SU-DHL-6 (cell line): ENCODE results near the gene SPAG7.

Experiments used
- H2AFZ ChIP-seq: fragments of 200-600 bp; sonication (generic); 2 replicates; pipeline ENCODE4 v1.6.1; 2014; ENCODE audit warnings: low read depth, mild to moderate bottlenecking, moderate library complexity, mixed read lengths, antibody characterized with exemption, low read length; ENCODE audit not compliant: severe bottlenecking
- H3F3A ChIP-seq: fragments of 200-600 bp; shearing (Covaris generic); 2 replicates; pipeline ENCODE4 v1.6.0; 2016; ENCODE audit warnings: antibody characterized with exemption, mild to moderate bottlenecking; ENCODE audit not compliant: insufficient read depth
- H3K27ac ChIP-seq: fragments of 200-600 bp; sonication (generic); 2 replicates; pipeline ENCODE4 v1.5.1; 2016; ENCODE audit warnings: low read depth, mild to moderate bottlenecking, low read length, moderate library complexity, mixed read lengths
- H3K27me3 ChIP-seq: fragments of 200-600 bp; sonication (generic), shearing (Covaris generic); 2 replicates; pipeline ENCODE4 v1.6.0; 2014; ENCODE audit warnings: mild to moderate bottlenecking, low read length
- H3K36me3 ChIP-seq: fragments of 200-600 bp; sonication (generic); 2 replicates; pipeline ENCODE4 v1.6.1; 2014; ENCODE audit warnings: mild to moderate bottlenecking, low read length, mixed read lengths
- H3K4me2 ChIP-seq: fragments of 300-600, 200-600 bp; shearing (Covaris generic), sonication (generic); 2 replicates; pipeline ENCODE4 v1.6.0; 2014; ENCODE audit warnings: low read length, low read depth, mild to moderate bottlenecking; ENCODE audit not compliant: poor library complexity, severe bottlenecking
- H3K4me3 ChIP-seq: fragments of 200-600 bp; sonication (generic); 2 replicates; pipeline ENCODE4 v1.5.1; 2014; ENCODE audit warnings: antibody characterized with exemption, low read length, mild to moderate bottlenecking, mixed read lengths; ENCODE audit not compliant: insufficient read depth, poor library complexity, severe bottlenecking
- H3K79me2 ChIP-seq: fragments of 200-600 bp; sonication (generic); 2 replicates; pipeline ENCODE4 v1.6.1; 2014; ENCODE audit warnings: mild to moderate bottlenecking, low read length, moderate library complexity; ENCODE audit not compliant: insufficient read depth
- H3K9ac ChIP-seq: fragments of 200-600 bp; sonication (generic); 2 replicates; pipeline ENCODE4 v1.7.0; 2014; ENCODE audit warnings: mild to moderate bottlenecking, low read length
- H3K9me2 ChIP-seq: fragments of 200-600 bp; sonication (generic); replicated peaks from 2 replicates; pipeline ENCODE4 v1.6.1; 2014; ENCODE audit warnings: low read length; ENCODE audit not compliant: insufficient read depth
- H3K9me3 ChIP-seq: fragments of 200-600 bp; sonication (generic); 2 replicates; pipeline ENCODE4 v1.6.1; 2014; ENCODE audit warnings: low read length, mixed read lengths; ENCODE audit not compliant: insufficient read depth
- H4K20me1 ChIP-seq: fragments of 200-600 bp; sonication (generic); 2 replicates; pipeline ENCODE4 v1.6.1; 2014; ENCODE audit warnings: low read depth, mild to moderate bottlenecking, antibody characterized with exemption, low read length, moderate library complexity, mixed read lengths
- CTCF ChIP-seq: fragments of 200-600 bp; sonication (generic); IDR thresholded peaks from one replicate; pipeline ENCODE4 v1.5.1; 2017; ENCODE audit warnings: antibody characterized with exemption, mild to moderate bottlenecking, low read length, moderate library complexity; ENCODE audit not compliant: insufficient read depth, poor library complexity, severe bottlenecking
- EZH2phosphoT487 ChIP-seq: fragments of 200-600 bp; sonication (generic), shearing (Covaris generic); conservative IDR thresholded peaks from 2 replicates; pipeline ENCODE4 v1.6.1; 2018; ENCODE audit warnings: mild to moderate bottlenecking, antibody characterized with exemption, low read length, moderate library complexity, mixed read lengths

Gene SPAG7

DNA sequence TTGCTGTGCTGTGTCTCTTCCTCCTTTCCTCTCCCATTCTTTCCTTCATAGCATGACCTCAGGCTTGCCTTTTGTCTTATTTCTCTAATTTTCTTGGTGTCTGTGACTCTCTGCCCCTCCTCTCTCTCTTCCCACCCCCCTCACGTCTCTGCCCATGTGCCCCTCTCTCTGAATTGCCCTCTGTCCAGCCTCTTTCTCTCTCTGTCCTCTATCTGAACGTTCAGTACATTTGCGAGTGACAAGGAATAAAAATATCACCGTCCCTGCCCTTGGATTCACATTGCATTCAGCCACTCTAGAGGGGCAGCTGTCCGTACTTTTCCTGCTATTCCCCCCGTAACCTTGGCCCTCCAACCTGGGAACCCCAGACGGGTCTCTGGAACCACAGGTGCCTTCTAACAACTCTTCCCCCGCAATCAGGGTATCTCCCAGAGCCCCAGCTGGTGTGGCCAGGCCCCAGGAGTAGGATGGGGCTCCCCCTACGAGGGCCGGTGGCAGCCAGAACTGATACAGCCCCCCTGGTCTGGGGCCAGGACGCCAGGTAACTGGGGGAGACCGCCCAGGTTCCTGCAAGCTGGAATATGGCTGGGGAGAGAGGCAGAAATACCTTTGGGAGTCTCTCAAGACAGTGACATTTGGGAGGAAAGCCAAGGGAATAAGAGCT, 31.9 kb upstream of the SPAG7 start:
- TF ChIP-seq EZH2phosphoT487: no peak
- TF ChIP-seq CTCF: no peak

DNA sequence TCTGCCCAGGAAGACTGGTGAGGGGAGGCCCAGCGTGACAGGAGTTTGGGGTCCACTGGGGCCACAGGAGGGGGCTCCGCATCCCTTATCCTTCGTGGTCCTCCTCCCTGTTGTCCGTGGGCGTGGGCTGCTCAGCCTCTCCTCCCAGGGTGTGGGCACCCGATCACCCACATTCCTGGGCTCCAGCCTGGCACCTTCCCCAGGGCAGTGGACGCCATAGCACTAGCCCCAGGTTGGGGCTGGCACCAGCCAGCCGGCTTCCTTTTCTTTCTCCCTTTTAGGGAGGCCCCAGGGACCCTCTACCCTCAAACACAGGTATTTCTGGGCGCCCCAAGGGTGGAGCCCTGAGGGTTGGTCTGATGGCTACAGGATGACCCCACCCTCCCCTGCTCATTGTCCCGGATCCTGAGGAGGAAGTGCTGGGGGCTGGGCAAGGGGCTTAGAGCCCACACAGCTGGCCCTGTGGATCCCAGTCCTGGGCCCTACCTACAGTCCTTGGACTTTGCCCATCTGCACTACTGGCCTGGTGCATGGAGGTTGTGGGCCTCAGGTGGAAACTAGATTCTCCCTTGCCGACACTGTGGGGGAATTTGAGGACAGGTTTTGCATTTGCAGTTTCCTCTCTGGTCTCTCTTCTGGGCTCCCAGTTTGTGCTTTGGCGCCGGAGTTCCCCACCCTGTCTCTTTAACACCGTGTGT, 31.3 kb upstream of the SPAG7 start:
- H3F3A ChIP-seq: no peaks in the 10 kb centered on the region
- H3K27ac ChIP-seq: no peak overlapping the region
- H3K4me3 ChIP-seq: peak overlapping the region; percentile 88
- no peak overlapping the region for H2AFZ ChIP-seq
- no peaks in the 10 kb centered on the region for H3K9me3 ChIP-seq
- no peaks in the 10 kb centered on the region for H3K27me3 ChIP-seq
- no peak for TF ChIP-seq EZH2phosphoT487
- TF ChIP-seq CTCF: no peak
- H3K9ac ChIP-seq: peak overlapping the region; percentile 88
- no peaks in the 10 kb centered on the region for H4K20me1 ChIP-seq
- no peaks in the 10 kb centered on the region for H3K79me2 ChIP-seq
- peak overlapping the region; percentile 65 for H3K4me2 ChIP-seq
- H3K9me2 ChIP-seq: no peaks in the 10 kb centered on the region
- no peaks in the 10 kb centered on the region for H3K36me3 ChIP-seq

More for the DNA sequence above, 31.9 kb upstream of the SPAG7 start:
- Histone ChIP-seq H3K9me3 (no peaks in the 10 kb centered on the region), H3K36me3 (no peaks in the 10 kb centered on the region), H3F3A (no peaks in the 10 kb centered on the region), H2AFZ (no peak overlapping the region), H4K20me1 (no peaks in the 10 kb centered on the region), H3K9me2 (no peaks in the 10 kb centered on the region), H3K4me3 (no peak overlapping the region), H3K27me3 (no peaks in the 10 kb centered on the region), H3K4me2 (peak overlapping the region; percentile 65), H3K27ac (no peak overlapping the region), H3K9ac (peak overlapping the region; percentile 88; the same call in 1 of the 2 replicates), H3K79me2 (no peaks in the 10 kb centered on the region)

DNA sequence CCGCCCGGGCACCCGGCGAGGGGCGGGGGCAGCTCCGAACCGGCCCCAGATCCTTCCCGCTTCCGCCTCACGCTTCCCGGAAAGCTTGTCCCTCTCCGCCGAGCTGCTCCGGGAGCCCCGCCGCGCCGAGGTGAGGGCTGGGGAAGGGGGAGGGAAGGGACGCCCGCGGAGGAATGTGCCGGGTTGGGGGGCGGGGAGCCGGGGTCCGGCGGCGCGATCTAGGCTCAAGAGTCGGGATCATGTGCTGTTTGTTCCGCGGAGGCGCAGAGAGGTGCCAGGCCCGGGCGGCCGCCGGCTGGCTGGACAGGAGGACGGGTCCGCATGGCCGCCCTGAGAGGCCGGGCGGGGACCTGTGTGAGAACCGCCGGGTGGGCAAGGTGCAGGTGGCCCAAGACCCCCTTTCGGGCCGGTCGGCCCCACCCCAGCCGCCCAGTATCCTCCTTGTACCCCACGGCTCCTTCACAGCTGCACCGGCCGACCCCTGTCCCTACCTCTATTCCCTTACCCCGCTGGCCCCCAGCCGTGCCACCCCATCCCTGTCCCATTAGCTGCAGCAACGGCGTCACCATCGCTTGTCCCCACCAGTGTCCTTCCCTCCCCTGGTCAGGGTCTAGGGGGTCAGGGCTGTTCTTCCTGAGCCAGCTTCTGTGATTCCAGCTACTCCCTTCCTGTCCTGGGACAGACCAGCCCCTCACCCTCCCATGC, 30.6 kb upstream of the SPAG7 start:
- Histone ChIP-seq H2AFZ (peak overlapping the region; percentile 78), H4K20me1 (no peaks in the 10 kb centered on the region), H3K79me2 (no peaks in the 10 kb centered on the region), H3K27ac (no peak overlapping the region), H3K9ac (peak overlapping the region; percentile 88), H3F3A (no peaks in the 10 kb centered on the region), H3K4me2 (peak overlapping the region; percentile 65), H3K9me3 (no peaks in the 10 kb centered on the region), H3K9me2 (no peaks in the 10 kb centered on the region), H3K27me3 (no peaks in the 10 kb centered on the region), H3K4me3 (peak overlapping the region; percentile 88), H3K36me3 (no peaks in the 10 kb centered on the region)
- no peak for TF ChIP-seq EZH2phosphoT487
- no peak for TF ChIP-seq CTCF
